AG09309 (cell line): ENCODE measurements around the gene FNIP2.

Experiments used
- DNase-seq: peaks from one replicate; pipeline ENCODE4 v3.0.0-alpha.2; 2010; ENCODE audit warnings: low read depth
- H3K4me3 ChIP-seq: 2 replicates; pipeline ENCODE4 v1.5.1; 2011; ENCODE audit warnings: mild to moderate bottlenecking, low read depth, low read length, moderate library complexity; ENCODE audit not compliant: control insufficient read depth
- TF ChIP-seq, protein P1 (sequence below): IDR thresholded peaks from 2 replicates; pipeline ENCODE4 v1.5.1; 2011; ENCODE audit warnings: mild to moderate bottlenecking, low read depth, low read length, inconsistent platforms; ENCODE audit not compliant: insufficient read depth, control insufficient read depth; ENCODE audit errors: missing control alignments

FNIP2 gene

DNA sequence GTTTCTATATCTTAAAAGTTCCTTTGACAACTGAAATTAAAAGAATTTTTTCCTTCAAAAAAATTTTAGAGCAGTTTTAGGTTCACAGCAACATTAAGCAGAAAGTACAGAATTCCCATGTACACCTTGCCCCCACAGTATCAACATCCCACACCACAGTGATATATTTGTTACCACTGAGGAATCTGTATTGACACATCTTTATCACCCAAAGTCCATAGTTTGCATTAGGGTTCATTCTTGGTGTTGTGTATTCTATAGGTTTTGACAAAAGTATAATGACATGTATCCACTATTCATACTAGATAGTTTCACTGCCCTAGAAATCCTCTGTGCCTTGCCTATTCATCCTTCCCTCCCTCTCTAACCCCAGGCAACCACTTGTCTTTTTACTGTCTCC is 43.7 kb downstream of the FNIP2 start:
- H3K4me3 ChIP-seq: no peak overlapping the region
- TF ChIP-seq, protein P1, sequence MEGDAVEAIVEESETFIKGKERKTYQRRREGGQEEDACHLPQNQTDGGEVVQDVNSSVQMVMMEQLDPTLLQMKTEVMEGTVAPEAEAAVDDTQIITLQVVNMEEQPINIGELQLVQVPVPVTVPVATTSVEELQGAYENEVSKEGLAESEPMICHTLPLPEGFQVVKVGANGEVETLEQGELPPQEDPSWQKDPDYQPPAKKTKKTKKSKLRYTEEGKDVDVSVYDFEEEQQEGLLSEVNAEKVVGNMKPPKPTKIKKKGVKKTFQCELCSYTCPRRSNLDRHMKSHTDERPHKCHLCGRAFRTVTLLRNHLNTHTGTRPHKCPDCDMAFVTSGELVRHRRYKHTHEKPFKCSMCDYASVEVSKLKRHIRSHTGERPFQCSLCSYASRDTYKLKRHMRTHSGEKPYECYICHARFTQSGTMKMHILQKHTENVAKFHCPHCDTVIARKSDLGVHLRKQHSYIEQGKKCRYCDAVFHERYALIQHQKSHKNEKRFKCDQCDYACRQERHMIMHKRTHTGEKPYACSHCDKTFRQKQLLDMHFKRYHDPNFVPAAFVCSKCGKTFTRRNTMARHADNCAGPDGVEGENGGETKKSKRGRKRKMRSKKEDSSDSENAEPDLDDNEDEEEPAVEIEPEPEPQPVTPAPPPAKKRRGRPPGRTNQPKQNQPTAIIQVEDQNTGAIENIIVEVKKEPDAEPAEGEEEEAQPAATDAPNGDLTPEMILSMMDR: no peak

DNA sequence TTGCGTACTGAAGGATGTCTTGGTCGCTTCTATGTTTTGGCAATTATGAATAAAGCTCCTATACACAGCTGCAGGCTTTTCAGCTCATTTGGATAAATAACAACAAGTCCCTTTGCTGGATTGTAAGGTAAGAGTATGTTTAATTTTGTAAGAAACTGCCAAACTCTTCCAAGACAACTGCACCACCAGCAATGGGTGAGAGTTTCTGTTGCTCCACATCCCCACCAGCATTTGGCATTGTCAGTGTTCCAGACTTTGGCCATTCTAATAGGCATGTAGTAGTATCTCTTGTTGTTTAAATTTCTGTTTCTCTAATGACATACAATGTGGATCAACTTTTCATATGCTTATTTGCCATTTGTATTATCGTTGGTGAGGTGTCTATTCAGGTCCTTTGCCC is 44.3 kb downstream of the FNIP2 start:
- H3K4me3 ChIP-seq: no peak overlapping the region
- TF ChIP-seq, protein P1: no peak
- DNase-seq: no peak

More for the DNA sequence above, 43.7 kb downstream of the FNIP2 start:
- no peak for DNase-seq

DNA sequence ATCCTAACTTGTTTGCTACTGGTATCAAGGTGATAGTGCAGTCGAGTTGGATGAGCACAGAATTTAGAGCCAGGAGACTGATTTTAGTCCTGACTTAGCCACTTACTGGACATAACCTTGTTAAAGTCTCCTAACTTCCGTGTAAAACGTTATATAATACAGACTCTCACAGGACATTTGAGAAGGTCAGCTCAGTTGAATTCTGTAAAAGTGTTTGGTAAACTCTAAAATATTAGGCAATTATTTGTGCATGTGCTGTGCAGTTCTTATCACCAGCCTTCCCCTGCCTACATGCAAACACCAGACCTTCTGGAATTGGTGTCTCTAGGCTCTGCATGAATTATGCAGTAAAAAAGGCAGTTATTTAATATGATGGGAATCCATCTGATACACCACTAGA is 45.4 kb downstream of the FNIP2 start:
- H3K4me3 ChIP-seq: no peak overlapping the region
- TF ChIP-seq, protein P1: no peak
- DNase-seq: no peak

DNA sequence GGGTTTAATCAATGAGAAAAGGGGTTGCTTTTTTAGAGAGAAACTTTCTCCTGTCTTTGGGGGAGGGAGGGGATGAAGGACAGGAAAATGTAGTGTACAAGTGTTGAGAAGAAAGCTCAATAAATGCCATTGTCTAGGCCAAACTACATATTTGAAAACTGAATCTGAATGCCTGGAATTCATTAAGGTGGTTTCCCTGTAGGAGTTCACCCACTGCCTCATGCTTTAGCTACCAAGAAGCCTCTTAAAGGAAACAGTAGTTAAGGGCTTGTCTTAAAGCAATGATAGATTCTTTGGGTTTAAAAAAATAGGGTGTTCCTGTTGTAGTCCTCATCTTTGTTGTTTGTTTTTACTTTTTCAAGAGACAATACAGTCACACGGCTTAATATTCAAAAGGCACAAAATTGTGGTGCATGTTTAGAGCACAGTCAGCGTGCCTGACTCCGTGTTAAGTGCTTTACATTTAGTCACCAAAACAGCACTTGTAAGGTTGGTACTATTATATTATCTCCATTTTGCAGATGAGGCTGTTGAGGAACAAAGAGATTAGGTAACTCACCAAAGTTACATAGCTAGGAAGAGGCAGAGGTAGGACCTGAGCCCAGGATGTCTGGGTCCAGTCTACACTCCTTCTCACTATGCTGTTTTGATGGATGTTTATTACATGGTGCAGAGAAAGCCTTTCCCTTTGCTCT is 46.0 kb downstream of the FNIP2 start:
- peak; percentile 63 for DNase-seq
- no peak overlapping the region for H3K4me3 ChIP-seq
- TF ChIP-seq, protein P1: no peak

DNA sequence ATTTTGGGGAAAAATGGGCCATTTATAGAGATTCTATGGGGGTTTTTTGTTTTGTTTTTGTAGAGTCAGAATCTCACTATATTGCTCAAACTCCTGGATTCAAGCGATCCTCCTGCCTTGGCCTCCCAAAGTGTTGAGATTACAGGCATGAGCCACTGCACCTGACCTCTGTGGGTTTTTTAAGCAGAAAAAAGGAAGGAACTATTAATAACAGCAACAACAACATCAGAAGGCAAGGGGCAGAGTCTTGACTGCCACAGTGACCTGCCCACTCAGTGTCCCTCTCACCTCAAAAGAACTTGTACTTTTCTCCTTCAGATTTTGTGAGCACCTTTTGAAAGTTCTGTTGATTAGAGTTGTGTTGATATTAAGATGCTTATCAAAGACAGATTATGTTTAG is 48.1 kb downstream of the FNIP2 start:
- H3K4me3 ChIP-seq: no peak overlapping the region
- DNase-seq: no peak
- TF ChIP-seq, protein P1: no peak

DNA sequence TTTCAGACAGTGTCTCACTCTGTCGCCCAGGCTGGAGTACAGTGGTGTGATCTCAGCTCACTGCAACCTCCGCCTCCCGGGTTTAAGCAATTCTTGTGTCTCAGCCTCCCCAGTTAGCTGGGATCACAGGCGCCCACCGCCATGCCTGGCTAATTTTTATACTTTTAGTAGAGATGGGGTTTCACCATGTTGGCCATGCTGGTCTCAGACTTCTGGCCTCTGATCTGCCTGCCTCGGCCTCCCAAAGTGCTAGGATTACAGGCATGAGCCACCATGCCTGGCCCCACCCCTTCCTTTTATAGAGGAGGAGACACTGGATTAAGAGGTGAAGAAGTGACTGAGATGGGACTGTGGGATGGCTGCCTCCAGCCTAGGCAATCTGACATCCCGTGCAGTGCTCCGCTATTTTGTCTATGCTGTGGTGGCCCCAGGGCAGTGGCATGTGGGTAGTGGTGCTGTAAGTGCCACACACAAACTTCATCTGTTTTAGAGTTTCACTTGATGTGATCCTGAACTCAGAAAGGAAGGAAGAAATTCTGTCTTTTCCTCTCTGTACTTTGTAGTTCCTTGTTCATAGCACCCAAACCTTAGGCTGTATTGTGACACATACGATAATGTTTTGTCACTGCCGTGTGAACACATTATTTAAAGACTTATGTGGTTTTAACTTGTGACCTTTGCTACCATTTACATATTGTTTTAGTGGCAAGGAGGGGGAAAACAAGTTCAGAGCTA is 48.9 kb downstream of the FNIP2 start:
- no peak overlapping the region for H3K4me3 ChIP-seq
- DNase-seq: no peak
- TF ChIP-seq, protein P1: no peak
